Dendritic cell treated with granulocyte-macrophage colony-stimulating factor and Interleukin-4, amounts not matched to agents 40 ng/mL and 50 ng/mL, for 4 days (primary cell): ENCODE measurements around the gene DAAM1.

Source experiments
- H3K27ac Mint-ChIP-seq: one replicate; pipeline ENCODE4 v1.8.0; 2022; ENCODE audit warnings: mild to moderate bottlenecking, mixed read lengths
- H3K27me3 Mint-ChIP-seq: one replicate; pipeline ENCODE4 v1.8.0; 2022; ENCODE audit warnings: mild to moderate bottlenecking, mixed read lengths
- H3K36me3 Mint-ChIP-seq: one replicate; pipeline ENCODE4 v1.8.0; 2022; ENCODE audit warnings: low read depth, mixed read lengths
- H3K4me1 Mint-ChIP-seq: one replicate; pipeline ENCODE4 v1.8.0; 2022; ENCODE audit warnings: low read depth, mixed read lengths
- H3K4me3 Mint-ChIP-seq: one replicate; pipeline ENCODE4 v1.8.0; 2022; ENCODE audit warnings: mild to moderate bottlenecking, moderate library complexity, mixed read lengths
- H3K9me3 Mint-ChIP-seq: one replicate; pipeline ENCODE4 v1.8.0; 2022; ENCODE audit warnings: mixed read lengths
- intact Hi-C: fragments of 100-400 bp; cut with micrococcal nuclease; formaldehyde crosslinking; loops from one replicate; pipeline ENCODE4 v1.15.0; 2022

Gene DAAM1

DNA sequence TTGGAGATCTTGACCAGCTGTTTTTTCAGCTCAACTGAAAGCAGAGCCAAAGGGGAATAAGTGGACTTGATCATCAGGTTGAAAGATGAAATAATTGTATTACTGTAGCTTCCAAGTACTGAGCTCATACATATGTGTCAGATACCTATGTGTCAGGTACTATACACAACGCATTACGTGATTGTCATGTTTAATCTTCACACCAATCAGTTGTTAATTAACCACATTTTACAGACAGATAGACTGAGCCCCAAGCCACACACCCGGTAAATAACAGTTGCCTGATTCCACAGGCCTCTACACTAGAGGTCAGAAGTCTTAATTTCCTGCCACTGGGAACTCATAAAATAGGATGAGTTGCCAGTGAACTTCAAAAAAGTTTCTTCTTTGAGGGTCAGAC lies 148.2 kb downstream of the DAAM1 start:
- intact Hi-C loops = no loop called here
- no peaks in the 10 kb centered on the region for H3K27me3 Mint-ChIP-seq
- H3K4me3 Mint-ChIP-seq = no peak overlapping the region
- peaks cover 30% of the 10 kb centered on the region for H3K4me1 Mint-ChIP-seq
- H3K27ac Mint-ChIP-seq = peak overlapping the region; percentile 64
- H3K36me3 Mint-ChIP-seq = peaks cover 32% of the 10 kb centered on the region
- no peaks in the 10 kb centered on the region for H3K9me3 Mint-ChIP-seq

DNA sequence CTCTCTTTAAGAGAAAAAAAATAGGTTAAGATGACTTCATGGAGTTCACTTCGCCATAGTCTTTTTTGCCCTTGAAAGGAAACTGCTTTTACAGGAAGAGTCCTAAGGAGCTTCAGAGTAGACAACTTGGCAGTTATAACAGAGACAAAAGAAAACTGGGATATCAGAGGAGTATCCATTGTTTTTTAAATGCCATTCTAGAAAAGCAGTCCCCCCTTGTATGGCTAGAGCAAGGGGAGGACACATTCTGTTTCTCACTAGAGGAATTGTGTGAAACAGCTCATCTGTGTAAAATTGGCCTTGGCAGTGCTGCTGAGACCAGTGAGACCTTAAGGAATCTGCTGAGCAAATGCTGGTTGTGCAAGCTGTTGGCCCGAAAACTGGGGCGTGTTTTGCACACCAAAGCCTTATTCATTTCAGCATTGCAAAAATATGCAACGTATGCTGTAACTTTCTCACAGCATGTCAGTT lies 148.7 kb downstream of the DAAM1 start:
- Mint-ChIP-seq H3K9me3 (no peaks in the 10 kb centered on the region), H3K36me3 (peaks cover 27% of the 10 kb centered on the region), H3K27me3 (no peaks in the 10 kb centered on the region), H3K4me1 (peaks cover 30% of the 10 kb centered on the region), H3K27ac (peak overlapping the region; percentile 64), H3K4me3 (no peak overlapping the region)
- intact Hi-C loops = no loop called here

DNA sequence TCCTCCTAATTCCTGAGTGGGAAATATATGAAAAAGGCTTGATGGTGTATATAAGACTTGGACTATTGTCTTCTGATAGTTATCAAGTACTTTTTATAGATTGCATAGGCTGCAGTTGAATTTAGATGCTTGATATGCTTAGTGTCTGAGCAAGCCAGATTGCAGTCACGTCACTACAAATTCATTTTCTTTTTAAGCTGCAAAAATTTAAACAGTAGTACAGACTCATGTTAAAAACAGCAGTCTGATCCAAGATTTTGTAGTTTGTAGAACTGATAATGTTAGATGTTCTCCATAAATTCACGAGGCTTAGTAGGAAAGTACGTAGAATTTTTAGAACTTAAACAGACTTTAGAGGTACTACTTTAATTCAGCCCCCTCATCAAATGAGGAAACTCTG lies 150.3 kb downstream of the DAAM1 start:
- intact Hi-C loops = no loop called here
- H3K36me3 Mint-ChIP-seq = peaks cover 34% of the 10 kb centered on the region
- H3K27me3 Mint-ChIP-seq = no peaks in the 10 kb centered on the region
- no peaks in the 10 kb centered on the region for H3K9me3 Mint-ChIP-seq
- no peak overlapping the region for H3K4me3 Mint-ChIP-seq
- H3K27ac Mint-ChIP-seq = no peak overlapping the region
- H3K4me1 Mint-ChIP-seq = peaks cover 23% of the 10 kb centered on the region

- H3K27ac Mint-ChIP-seq = no peak overlapping the region
- H3K4me1 Mint-ChIP-seq = peaks cover 23% of the 10 kb centered on the region
- no peak overlapping the region for H3K4me3 Mint-ChIP-seq
- H3K27me3 Mint-ChIP-seq = no peaks in the 10 kb centered on the region
- H3K9me3 Mint-ChIP-seq = no peaks in the 10 kb centered on the region
- intact Hi-C loops = no loop called here
- H3K36me3 Mint-ChIP-seq = peaks cover 38% of the 10 kb centered on the region
Measured at GRCh38 chr14:59339524-59340330, 151.3 kb downstream of the DAAM1 start.

DNA sequence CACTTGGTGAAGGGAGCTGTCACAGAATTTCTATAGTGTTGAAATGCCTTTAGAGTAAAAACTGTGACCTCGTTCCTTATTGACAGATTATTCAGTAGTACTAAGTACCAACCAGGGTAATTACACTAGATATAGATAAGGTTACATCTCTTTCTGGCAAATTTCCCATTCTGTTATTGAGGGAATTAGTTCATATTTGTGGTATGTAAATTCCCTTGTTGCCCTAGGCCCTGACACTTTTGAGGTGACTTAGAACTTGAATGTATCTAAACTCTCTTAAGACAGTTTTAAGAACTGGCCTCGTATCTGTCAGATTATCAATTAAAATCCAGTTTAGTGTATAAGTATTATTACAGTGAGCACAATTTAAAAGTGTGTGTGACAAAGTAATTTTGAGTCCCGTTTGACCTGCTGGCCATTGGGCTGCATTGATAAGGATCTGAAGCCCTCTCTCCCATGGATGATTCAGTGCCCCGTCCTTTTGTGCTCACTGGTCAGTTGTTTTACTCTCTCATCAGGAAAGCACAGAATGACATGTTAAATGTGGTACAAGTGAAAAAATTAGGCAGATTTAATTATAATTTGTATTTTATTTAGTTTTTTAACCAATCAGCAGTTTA lies 153.5 kb downstream of the DAAM1 start:
- Mint-ChIP-seq H3K27ac (no peak overlapping the region), H3K27me3 (no peaks in the 10 kb centered on the region), H3K4me1 (peaks cover 10% of the 10 kb centered on the region), H3K9me3 (no peaks in the 10 kb centered on the region), H3K4me3 (no peak overlapping the region), H3K36me3 (peaks cover 39% of the 10 kb centered on the region)
- intact Hi-C loops = no loop called here

DNA sequence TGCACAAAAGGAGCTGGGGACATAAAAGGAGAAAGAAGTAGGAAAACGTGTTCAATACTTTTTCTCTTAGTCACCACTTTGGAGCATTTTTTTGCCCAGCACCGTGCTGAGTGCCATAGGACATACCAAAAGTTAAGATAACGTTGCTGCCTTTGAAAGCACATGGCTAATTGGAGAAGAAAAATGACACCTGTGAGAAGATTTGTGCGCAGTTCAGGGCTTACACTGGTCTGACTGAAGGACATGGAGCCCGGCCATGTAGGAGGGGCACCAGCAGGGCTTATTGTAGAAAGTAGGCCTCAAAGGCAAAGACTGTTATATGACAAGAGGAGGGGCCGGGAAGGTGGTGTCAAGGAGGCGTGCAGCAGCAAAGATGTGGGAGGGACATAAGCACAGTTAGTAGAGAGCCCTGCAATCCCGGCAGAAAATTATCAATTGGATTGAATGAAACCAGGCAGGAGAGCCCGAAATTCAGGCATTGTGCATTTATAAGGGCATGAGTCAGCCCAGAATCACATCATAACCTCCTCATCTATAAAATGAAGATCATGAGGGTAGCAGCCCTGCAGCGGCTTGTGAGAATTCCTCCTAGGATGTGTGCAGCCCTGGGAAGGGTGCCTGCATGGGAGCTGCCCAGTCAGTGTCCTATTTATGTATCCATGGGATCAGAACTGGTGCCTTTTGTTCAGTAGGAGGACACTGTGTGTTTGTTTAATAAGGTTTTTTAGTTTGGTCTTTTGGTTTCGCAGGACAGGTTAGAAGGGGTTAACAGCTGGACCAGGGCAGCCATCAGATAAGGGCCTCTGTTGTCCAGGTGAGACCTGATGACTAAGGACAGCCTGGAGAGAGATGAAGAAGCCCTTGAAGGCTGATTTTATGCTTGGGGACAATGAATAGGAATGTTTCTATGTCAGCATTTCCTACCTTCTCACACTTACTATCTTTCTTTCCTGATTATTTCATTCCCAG lies 154.3 kb downstream of the DAAM1 start:
- intact Hi-C loops = no loop called here
- no peaks in the 10 kb centered on the region for H3K27me3 Mint-ChIP-seq
- H3K4me3 Mint-ChIP-seq = no peak overlapping the region
- H3K36me3 Mint-ChIP-seq = peaks cover 39% of the 10 kb centered on the region
- H3K9me3 Mint-ChIP-seq = no peaks in the 10 kb centered on the region
- no peak overlapping the region for H3K27ac Mint-ChIP-seq
- peaks cover 2% of the 10 kb centered on the region for H3K4me1 Mint-ChIP-seq

DNA sequence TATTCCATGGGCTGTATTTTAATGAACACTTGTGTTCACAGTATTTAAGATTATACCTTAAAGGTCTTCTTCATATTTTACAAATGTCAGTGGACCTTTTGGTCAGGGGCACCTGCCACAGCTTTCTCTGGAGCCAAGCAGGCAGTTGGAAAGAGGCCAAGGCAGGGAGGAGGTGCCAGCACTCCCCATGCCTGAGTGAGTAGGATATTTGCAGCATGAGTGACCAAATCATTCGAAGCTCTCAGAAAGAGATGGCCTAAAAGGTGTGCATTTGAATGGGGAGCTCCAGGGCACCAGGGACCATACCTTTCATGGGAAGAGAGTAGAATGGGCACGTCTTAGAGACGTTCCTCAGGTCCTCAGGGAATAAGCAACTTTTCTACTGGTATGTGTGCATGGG lies 155.1 kb downstream of the DAAM1 start:
- no peaks in the 10 kb centered on the region for H3K9me3 Mint-ChIP-seq
- peaks cover 39% of the 10 kb centered on the region for H3K36me3 Mint-ChIP-seq
- no peaks in the 10 kb centered on the region for H3K4me1 Mint-ChIP-seq
- intact Hi-C loops = no loop called here
- H3K4me3 Mint-ChIP-seq = no peak overlapping the region
- no peaks in the 10 kb centered on the region for H3K27me3 Mint-ChIP-seq
- H3K27ac Mint-ChIP-seq = no peak overlapping the region

DNA sequence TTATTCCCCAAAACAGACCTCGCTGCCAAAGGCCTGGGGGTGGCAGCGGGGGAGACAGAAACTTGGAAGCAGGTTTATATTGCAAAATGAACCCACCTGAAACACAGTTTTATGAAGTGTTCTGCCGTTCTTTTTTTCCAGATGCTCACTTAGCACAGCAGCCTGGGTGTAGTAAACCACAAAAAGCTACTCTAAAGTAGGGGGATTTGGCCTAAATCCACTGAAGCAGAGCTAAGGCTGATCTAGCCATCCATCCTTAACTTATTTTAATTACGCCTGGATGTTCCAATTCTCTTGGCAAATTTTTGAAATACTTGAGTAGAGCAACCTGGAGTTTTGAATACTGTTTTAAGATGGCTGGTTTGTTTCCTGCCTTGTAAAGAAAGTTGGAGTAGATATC lies 155.5 kb downstream of the DAAM1 start:
- Mint-ChIP-seq H3K27ac (no peak overlapping the region), H3K9me3 (no peaks in the 10 kb centered on the region)
- intact Hi-C loops = no loop called here

DNA sequence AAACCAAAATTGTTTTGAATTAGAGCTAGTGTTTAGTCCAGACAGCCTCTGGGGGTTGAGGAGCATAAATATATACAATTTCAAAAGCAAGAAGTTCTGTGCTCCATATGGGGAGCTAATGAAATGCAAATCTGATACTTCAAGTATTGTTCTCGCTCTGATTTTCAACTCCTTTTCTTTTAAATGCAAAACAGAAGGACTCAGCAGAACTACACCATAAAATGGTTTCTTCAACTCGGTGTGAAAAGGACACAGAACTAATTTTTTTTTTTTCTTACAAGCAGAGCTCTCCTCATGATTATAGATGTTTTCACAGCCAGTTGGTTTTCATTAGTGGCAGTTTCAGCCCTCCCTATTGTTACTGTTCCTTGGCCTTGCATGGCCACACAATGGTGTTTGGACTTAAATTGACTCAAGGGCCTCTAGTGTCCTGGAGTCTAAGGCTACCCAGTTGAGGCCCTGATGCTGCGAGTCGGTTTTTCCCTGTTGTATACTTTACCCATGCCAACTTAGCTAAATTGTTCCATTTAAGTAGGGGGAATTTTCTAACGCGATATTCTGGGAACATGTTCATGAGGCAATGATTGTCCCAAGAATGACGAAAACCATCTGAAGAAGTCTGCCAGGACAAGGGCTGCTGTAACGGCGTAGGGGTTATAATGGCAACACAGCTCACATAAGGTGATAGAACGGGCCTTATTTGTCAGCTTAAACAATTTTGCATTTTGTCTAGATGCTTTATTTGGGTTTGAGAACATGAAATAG lies 156.4 kb downstream of the DAAM1 start:
- H3K9me3 Mint-ChIP-seq = no peaks in the 10 kb centered on the region
- H3K4me1 Mint-ChIP-seq = no peaks in the 10 kb centered on the region
- intact Hi-C loops = no loop called here
- no peak overlapping the region for H3K4me3 Mint-ChIP-seq
- no peaks in the 10 kb centered on the region for H3K27me3 Mint-ChIP-seq
- H3K36me3 Mint-ChIP-seq = peaks cover 34% of the 10 kb centered on the region
- no peak overlapping the region for H3K27ac Mint-ChIP-seq

More for the DNA sequence above, 155.5 kb downstream of the DAAM1 start:
- H3K27me3 Mint-ChIP-seq = no peaks in the 10 kb centered on the region
- no peak overlapping the region for H3K4me3 Mint-ChIP-seq
- H3K4me1 Mint-ChIP-seq = no peaks in the 10 kb centered on the region
- H3K36me3 Mint-ChIP-seq = peaks cover 39% of the 10 kb centered on the region

- Mint-ChIP-seq H3K27me3 (no peaks in the 10 kb centered on the region), H3K4me3 (no peak overlapping the region), H3K4me1 (no peaks in the 10 kb centered on the region), H3K36me3 (peaks cover 23% of the 10 kb centered on the region), H3K27ac (no peak overlapping the region), H3K9me3 (no peaks in the 10 kb centered on the region)
- intact Hi-C loops = no loop called here
Measured at GRCh38 chr14:59346329-59346728, 157.9 kb downstream of the DAAM1 start.

- H3K27ac Mint-ChIP-seq = no peak overlapping the region
- no peak overlapping the region for H3K4me3 Mint-ChIP-seq
- peaks cover 23% of the 10 kb centered on the region for H3K36me3 Mint-ChIP-seq
- no peaks in the 10 kb centered on the region for H3K4me1 Mint-ChIP-seq
- intact Hi-C loops = no loop called here
- H3K27me3 Mint-ChIP-seq = no peaks in the 10 kb centered on the region
- no peaks in the 10 kb centered on the region for H3K9me3 Mint-ChIP-seq
Measured at GRCh38 chr14:59346796-59347510, 158.5 kb downstream of the DAAM1 start.

DNA sequence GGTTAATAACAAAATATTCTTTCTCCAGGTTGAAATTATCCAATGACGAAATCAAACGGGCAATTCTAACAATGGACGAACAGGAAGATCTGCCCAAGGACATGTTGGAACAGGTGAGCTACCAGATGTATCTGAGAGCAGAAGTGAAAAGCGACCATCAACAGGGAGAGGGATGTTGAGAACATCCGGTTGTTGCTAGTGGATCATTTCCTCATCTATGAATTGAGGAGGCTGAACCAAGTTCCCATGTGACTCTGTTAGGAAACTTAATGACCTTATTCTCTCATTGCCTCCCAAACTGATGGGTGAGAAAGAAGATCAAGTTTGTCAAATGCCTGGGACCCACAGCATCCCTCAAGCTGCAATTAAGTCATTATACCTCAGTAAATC lies 159.0 kb downstream of the DAAM1 start:
- Mint-ChIP-seq H3K4me3 (no peak overlapping the region), H3K9me3 (no peaks in the 10 kb centered on the region), H3K27ac (no peak overlapping the region), H3K4me1 (no peaks in the 10 kb centered on the region), H3K36me3 (peaks cover 21% of the 10 kb centered on the region), H3K27me3 (no peaks in the 10 kb centered on the region)
- intact Hi-C loops = no loop called here

- intact Hi-C loops = no loop called here
- Mint-ChIP-seq H3K27ac (no peak overlapping the region), H3K4me3 (no peak overlapping the region), H3K4me1 (no peaks in the 10 kb centered on the region), H3K36me3 (peaks cover 18% of the 10 kb centered on the region), H3K27me3 (no peaks in the 10 kb centered on the region), H3K9me3 (no peaks in the 10 kb centered on the region)
Measured at GRCh38 chr14:59347915-59348314, 159.4 kb downstream of the DAAM1 start.
